Measurements from ENCODE around the gene PACSIN3. TPM values are rescaled to one million over a fixed set of nuclear protein-coding genes. Genes with fewer than 3 reads are reported as not detected.

PACSIN3 gene
- polyA plus RNA-seq, 1 donor from 2014 or later, result not detected

DNA sequence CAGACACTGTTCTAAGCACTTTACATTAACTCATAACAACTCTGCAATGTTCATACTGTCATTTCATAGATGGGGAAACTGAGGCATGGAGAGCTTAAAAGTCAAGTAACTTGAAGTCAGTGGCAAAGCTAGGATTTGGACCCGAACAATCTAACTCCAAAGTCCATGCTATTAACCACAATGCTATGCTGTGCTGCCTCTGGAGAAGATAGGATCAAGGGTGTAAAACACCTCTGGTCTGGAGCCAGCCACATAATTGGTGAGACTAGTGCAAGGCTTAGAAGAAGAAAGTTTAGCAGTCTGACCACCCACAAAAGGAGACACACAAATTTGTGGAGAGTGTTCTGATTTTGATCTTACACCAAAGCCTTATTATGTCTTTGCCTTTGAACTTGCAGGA lies 53.3 kb downstream of the PACSIN3 start:
- Histone ChIP-seq H3K4me3 (ENCODE audit: low read length) (no peak overlapping the region), H2AFZ (ENCODE audit: low read depth, low read length) (no peak overlapping the region), H3K9ac (ENCODE audit: low read length) (no peak overlapping the region), H3K9me2 (ENCODE audit: insufficient read depth, low read length) (no peaks in the 10 kb centered on the region), H3K9me3 (ENCODE audit: low read length) (no peaks in the 10 kb centered on the region), H3K79me2 (replicated peaks; ENCODE audit: insufficient read depth, low read length) (no peaks in the 10 kb centered on the region), H3K36me3 (ENCODE audit: insufficient read depth, low read length) (no peaks in the 10 kb centered on the region), H3K27ac (ENCODE audit: low read length) (no peak overlapping the region), H4K20me1 (ENCODE audit: insufficient read depth) (no peaks in the 10 kb centered on the region), H3K27me3 (ENCODE audit: insufficient read depth, low read depth, low read length) (no peaks in the 10 kb centered on the region), H3F3A (ENCODE audit: insufficient read depth, low read length, poor library complexity, severe bottlenecking) (no peaks in the 10 kb centered on the region), H3K4me2 (ENCODE audit: low read length) (no peak overlapping the region)
- TF ChIP-seq EZH2 (IDR thresholded peaks at IDR 0.05; ENCODE audit: borderline replicate concordance, insufficient read depth, low read length, poor library complexity, severe bottlenecking), result no peak
- no peak for TF ChIP-seq POLR2AphosphoS5 (IDR thresholded peaks at IDR 0.05)
- TF ChIP-seq, protein P1, sequence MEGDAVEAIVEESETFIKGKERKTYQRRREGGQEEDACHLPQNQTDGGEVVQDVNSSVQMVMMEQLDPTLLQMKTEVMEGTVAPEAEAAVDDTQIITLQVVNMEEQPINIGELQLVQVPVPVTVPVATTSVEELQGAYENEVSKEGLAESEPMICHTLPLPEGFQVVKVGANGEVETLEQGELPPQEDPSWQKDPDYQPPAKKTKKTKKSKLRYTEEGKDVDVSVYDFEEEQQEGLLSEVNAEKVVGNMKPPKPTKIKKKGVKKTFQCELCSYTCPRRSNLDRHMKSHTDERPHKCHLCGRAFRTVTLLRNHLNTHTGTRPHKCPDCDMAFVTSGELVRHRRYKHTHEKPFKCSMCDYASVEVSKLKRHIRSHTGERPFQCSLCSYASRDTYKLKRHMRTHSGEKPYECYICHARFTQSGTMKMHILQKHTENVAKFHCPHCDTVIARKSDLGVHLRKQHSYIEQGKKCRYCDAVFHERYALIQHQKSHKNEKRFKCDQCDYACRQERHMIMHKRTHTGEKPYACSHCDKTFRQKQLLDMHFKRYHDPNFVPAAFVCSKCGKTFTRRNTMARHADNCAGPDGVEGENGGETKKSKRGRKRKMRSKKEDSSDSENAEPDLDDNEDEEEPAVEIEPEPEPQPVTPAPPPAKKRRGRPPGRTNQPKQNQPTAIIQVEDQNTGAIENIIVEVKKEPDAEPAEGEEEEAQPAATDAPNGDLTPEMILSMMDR (IDR thresholded peaks at IDR 0.05; ENCODE audit: poor library complexity, severe bottlenecking), result no peak
- TF ChIP-seq RAD21 (conservative IDR thresholded peaks at IDR 0.05), result no peak
- TF ChIP-seq, protein P2, sequence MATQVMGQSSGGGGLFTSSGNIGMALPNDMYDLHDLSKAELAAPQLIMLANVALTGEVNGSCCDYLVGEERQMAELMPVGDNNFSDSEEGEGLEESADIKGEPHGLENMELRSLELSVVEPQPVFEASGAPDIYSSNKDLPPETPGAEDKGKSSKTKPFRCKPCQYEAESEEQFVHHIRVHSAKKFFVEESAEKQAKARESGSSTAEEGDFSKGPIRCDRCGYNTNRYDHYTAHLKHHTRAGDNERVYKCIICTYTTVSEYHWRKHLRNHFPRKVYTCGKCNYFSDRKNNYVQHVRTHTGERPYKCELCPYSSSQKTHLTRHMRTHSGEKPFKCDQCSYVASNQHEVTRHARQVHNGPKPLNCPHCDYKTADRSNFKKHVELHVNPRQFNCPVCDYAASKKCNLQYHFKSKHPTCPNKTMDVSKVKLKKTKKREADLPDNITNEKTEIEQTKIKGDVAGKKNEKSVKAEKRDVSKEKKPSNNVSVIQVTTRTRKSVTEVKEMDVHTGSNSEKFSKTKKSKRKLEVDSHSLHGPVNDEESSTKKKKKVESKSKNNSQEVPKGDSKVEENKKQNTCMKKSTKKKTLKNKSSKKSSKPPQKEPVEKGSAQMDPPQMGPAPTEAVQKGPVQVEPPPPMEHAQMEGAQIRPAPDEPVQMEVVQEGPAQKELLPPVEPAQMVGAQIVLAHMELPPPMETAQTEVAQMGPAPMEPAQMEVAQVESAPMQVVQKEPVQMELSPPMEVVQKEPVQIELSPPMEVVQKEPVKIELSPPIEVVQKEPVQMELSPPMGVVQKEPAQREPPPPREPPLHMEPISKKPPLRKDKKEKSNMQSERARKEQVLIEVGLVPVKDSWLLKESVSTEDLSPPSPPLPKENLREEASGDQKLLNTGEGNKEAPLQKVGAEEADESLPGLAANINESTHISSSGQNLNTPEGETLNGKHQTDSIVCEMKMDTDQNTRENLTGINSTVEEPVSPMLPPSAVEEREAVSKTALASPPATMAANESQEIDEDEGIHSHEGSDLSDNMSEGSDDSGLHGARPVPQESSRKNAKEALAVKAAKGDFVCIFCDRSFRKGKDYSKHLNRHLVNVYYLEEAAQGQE (IDR thresholded peaks at IDR 0.05; ENCODE audit: borderline replicate concordance), result no peak
- TF ChIP-seq MXI1 (conservative IDR thresholded peaks at IDR 0.05; ENCODE audit: poor library complexity, severe bottlenecking), result no peak
- TF ChIP-seq TAF1 (IDR thresholded peaks at IDR 0.05; ENCODE audit: low read depth), result no peak
- no peak for TF ChIP-seq EP300 (conservative IDR thresholded peaks at IDR 0.05; ENCODE audit: poor library complexity, severe bottlenecking)
- TF ChIP-seq SMC3 (conservative IDR thresholded peaks at IDR 0.05; ENCODE audit: poor library complexity), result no peak

DNA sequence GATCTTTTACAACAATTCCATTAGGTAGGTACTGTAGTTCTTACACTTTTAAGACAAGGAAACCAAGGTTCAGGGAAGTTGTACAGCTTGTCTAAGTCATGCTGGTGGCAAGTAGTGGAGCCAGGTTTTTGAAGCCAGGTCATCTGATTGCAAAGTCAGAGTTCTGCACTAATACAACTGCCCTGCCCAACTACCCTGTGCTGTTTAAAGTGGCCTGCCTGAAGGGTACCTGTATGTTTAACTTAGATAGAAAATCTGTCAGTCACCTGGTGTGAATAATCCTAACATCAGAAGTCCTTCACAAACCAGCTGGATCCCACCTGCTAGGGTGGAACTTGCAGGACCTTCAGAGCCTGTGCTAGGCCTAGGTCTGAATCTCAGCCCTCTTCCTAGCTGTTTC lies 53.7 kb downstream of the PACSIN3 start:
- Histone ChIP-seq H3K27ac (ENCODE audit: low read length) (no peak overlapping the region), H3K79me2 (replicated peaks; ENCODE audit: insufficient read depth, low read length) (no peaks in the 10 kb centered on the region), H3K9ac (ENCODE audit: low read length) (no peak overlapping the region), H3K9me3 (ENCODE audit: low read length) (no peaks in the 10 kb centered on the region), H4K20me1 (ENCODE audit: insufficient read depth) (no peaks in the 10 kb centered on the region), H3F3A (ENCODE audit: insufficient read depth, low read length, poor library complexity, severe bottlenecking) (no peaks in the 10 kb centered on the region), H3K4me3 (ENCODE audit: low read length) (no peak overlapping the region), H3K27me3 (ENCODE audit: insufficient read depth, low read depth, low read length) (no peaks in the 10 kb centered on the region), H3K9me2 (ENCODE audit: insufficient read depth, low read length) (no peaks in the 10 kb centered on the region), H3K36me3 (ENCODE audit: insufficient read depth, low read length) (no peaks in the 10 kb centered on the region), H3K4me2 (ENCODE audit: low read length) (no peak overlapping the region), H2AFZ (ENCODE audit: low read depth, low read length) (no peak overlapping the region)
- TF ChIP-seq POLR2AphosphoS5 (IDR thresholded peaks at IDR 0.05) (no peak), MXI1 (conservative IDR thresholded peaks at IDR 0.05; ENCODE audit: poor library complexity, severe bottlenecking) (no peak), TAF1 (IDR thresholded peaks at IDR 0.05; ENCODE audit: low read depth) (no peak), RAD21 (conservative IDR thresholded peaks at IDR 0.05) (no peak), EP300 (conservative IDR thresholded peaks at IDR 0.05; ENCODE audit: poor library complexity, severe bottlenecking) (no peak), SMC3 (conservative IDR thresholded peaks at IDR 0.05; ENCODE audit: poor library complexity) (no peak), EZH2 (IDR thresholded peaks at IDR 0.05; ENCODE audit: borderline replicate concordance, insufficient read depth, low read length, poor library complexity, severe bottlenecking) (no peak)
- TF ChIP-seq, protein P2 (IDR thresholded peaks at IDR 0.05; ENCODE audit: borderline replicate concordance), result no peak
- TF ChIP-seq, protein P1 (IDR thresholded peaks at IDR 0.05; ENCODE audit: poor library complexity, severe bottlenecking), result no peak
